GM12874 (cell line): ENCODE results near the gene PLCB3.

ENCODE experiments used
- TF ChIP-seq, protein P1 (sequence below): IDR thresholded peaks from 2 replicates; pipeline ENCODE4 v1.5.1; 2011; ENCODE audit warnings: low read depth, mild to moderate bottlenecking, control low read depth, low read length, moderate library complexity; ENCODE audit not compliant: insufficient read depth

The PLCB3 gene

DNA sequence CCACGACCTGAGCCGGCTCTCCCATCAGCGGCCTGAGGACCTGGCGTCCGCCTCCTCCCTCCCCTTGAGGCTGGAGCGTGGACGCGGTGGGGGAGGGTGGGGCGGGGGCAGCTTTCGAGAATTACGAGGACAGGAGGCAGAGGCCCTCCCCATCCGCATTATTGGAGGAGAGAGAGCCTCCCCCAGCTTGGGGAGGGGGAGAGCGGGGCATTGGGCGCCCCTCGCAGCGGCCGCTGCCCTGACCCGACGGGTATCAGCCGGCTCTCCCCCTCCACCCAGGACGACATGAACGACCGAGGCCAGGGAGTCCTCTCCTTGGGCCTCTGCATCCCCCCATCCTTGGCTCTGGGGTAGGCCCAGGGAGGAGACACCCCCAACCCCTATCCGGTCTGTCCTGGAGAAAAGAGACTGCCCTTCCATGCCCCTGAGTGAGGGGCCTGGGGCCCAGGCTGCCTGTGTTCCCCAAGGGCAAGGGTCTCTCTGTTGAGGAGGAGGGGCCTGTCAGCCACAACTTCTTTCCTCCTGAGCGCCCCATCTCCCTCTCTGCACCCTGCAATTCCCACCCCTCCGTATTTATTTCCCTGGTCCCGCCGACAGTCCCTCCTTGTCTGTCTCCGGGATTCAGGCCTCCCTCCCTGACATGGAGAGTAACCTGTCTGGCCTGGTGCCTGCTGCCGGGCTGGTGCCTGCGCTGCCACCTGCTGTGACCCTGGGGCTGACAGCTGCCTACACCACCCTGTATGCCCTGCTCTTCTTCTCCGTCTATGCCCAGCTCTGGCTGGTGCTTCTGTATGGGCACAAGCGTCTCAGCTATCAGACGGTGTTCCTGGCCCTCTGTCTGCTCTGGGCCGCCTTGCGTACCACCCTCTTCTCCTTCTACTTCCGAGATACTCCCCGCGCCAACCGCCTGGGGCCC, 34.8 kb downstream of the PLCB3 start:
- TF ChIP-seq, protein P1, sequence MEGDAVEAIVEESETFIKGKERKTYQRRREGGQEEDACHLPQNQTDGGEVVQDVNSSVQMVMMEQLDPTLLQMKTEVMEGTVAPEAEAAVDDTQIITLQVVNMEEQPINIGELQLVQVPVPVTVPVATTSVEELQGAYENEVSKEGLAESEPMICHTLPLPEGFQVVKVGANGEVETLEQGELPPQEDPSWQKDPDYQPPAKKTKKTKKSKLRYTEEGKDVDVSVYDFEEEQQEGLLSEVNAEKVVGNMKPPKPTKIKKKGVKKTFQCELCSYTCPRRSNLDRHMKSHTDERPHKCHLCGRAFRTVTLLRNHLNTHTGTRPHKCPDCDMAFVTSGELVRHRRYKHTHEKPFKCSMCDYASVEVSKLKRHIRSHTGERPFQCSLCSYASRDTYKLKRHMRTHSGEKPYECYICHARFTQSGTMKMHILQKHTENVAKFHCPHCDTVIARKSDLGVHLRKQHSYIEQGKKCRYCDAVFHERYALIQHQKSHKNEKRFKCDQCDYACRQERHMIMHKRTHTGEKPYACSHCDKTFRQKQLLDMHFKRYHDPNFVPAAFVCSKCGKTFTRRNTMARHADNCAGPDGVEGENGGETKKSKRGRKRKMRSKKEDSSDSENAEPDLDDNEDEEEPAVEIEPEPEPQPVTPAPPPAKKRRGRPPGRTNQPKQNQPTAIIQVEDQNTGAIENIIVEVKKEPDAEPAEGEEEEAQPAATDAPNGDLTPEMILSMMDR = peak; percentile 49

DNA sequence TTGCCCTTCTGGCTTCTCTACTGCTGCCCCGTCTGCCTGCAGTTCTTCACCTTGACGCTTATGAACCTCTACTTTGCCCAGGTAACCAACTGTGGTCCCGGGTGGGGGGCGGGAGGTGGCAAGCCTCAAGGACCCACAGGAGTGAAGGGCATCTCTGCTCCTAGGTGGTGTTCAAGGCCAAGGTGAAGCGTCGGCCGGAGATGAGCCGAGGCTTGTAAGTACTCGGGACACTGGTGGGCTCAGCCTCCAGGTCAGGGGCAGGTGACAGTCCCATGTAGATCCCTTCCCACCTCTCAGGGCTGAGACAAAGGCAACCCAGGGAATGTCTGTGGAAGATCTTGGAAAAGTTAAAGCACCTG, 35.5 kb downstream of the PLCB3 start:
- TF ChIP-seq, protein P1 = no peak

DNA sequence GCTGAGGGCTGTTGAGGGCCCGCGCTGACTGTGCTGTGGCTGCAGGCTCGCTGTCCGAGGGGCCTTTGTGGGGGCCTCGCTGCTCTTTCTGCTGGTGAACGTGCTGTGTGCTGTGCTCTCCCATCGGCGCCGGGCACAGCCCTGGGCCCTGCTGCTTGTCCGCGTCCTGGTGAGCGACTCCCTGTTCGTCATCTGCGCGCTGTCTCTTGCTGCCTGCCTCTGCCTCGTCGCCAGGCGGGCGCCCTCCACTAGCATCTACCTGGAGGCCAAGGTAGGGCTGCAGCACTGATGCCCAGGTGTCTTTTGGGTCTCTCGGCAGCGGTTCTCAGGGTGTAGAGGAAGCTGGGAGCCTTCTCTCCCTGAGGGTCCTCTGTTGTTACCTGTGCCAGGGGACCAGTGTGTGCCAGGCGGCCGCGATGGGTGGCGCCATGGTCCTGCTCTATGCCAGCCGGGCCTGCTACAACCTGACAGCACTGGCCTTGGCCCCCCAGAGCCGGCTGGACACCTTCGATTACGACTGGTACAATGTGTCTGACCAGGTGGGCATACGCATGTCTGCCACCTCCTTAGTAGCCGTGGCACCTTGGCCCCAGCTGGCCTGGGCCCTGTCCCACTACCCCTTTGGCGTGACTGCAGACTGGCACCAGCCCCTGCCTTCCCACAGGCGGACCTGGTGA, 36.5 kb downstream of the PLCB3 start:
- TF ChIP-seq, protein P1 = no peak

DNA sequence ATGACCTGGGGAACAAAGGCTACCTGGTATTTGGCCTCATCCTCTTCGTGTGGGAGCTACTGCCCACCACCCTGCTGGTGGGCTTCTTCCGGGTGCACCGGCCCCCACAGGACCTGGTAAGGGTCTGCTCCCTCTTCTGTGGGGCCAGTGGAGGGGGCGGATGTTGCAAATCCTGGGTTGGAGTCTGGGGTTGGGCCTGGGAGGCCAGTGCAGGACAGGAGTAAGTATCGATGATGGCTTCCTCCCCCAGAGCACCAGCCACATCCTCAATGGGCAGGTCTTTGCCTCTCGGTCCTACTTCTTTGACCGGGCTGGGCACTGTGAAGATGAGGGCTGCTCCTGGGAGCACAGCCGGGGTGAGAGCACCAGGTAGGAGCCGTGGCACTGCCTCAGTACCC, 37.0 kb downstream of the PLCB3 start:
- TF ChIP-seq, protein P1 = no peak

DNA sequence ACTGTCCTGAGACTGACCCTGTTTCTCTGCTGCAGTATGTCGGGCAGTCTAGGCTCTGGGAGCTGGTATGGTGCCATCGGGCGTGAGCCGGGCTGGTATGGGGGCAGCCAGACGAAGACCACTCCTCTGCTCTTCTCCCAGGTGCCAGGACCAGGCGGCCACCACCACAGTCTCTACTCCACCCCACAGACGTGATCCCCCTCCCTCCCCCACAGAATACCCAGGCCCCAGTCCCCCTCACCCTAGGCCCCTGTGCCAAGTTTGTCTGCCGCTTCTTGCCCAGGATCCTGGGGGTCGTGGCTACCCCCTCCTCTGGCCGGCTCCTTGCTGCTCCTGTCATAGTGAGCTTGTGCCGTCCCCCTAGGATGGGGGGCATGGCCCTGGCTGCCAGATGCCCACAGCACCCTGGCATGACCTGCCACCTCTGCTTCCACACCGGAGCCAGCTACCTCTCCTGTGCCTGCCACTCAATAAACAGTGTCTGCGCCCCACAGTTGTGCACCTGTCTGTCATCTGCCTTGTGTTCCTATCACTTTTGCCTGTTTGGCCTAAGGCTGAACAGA, 37.8 kb downstream of the PLCB3 start:
- TF ChIP-seq, protein P1 = no peak

DNA sequence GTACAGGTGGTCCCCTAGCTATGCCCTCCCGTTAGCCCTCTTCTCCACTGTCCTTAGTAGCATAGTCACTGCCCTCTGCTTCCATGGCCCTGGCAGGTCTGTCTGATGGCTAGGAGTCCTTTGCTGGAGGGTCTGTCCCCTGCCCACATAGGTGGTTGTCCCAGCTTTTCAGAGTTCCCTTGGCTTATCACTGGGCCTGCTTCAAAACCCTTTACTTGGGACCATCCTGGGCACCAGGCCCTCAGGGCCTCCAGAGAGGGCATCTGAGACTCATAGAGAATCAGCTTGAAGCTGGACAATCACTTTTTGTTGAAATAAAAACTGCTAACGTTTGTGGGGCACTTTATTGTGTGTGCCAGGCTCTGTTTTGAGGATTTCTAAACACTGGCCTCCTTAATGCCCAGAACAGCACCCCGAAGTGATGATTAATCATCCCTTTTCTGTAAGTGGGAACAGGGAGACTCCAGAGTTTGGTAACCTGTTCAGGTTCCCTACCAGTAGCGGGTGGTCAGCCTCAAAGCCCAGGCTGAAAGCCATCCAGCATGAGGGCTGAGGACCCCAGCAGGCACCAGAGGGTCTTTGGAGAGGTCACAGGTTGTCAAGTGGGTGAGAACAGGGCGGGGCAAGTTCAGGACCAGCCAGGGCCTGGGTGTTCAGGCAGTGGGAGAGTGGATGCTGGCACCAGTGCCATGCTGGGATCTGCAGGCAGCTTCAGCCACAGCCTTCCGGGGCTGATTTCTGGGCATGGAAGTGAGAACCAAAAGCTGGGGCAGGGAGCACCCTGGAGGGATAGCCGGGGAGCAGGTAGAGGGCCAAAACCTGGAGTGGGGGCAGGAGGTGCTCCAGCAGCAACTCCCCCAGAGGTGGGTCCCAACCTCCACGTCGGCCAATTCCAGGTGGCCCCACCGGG, 39.3 kb downstream of the PLCB3 start:
- TF ChIP-seq, protein P1 = no peak

DNA sequence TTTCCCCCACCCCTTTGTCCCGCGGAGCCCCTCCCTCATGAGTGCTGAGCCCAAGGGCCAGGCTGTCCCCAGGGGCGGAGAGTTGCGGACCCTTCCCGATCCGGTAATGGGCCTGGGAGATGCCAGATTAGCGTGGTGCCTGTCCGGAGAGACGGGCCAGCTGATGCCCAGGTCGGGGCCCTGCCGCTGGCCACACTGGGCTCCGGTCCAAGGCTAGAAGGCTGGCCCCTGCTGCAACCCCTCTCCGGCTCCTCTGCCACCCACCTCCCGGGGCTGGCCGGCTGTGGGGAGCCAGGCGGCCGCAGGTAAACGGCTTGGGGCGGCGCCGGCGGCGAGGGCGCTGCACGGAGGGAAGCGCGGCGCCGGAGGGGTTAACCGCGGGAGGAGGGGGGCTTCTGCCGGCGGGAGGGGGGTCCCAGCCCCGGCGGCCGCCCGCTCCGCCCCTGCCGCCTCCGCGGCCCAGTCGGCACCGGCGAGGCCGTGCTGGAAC, 40.0 kb downstream of the PLCB3 start, which contains the start of gene KCNK4:
KCNK4 (plus strand) TSS at position 41 of the 490 bp plus-strand sequence. CDS start 1,717 bp downstream, outside the sequence.
- TF ChIP-seq, protein P1 = no peak
